ENCODE data around the gene RAB6B. TPM values are rescaled to one million over a fixed set of nuclear protein-coding genes. Genes with fewer than 3 reads are reported as not detected.

Gene RAB6B
- total RNA-seq, 1 experiment from 2014 or later: 5.2 TPM

DNA sequence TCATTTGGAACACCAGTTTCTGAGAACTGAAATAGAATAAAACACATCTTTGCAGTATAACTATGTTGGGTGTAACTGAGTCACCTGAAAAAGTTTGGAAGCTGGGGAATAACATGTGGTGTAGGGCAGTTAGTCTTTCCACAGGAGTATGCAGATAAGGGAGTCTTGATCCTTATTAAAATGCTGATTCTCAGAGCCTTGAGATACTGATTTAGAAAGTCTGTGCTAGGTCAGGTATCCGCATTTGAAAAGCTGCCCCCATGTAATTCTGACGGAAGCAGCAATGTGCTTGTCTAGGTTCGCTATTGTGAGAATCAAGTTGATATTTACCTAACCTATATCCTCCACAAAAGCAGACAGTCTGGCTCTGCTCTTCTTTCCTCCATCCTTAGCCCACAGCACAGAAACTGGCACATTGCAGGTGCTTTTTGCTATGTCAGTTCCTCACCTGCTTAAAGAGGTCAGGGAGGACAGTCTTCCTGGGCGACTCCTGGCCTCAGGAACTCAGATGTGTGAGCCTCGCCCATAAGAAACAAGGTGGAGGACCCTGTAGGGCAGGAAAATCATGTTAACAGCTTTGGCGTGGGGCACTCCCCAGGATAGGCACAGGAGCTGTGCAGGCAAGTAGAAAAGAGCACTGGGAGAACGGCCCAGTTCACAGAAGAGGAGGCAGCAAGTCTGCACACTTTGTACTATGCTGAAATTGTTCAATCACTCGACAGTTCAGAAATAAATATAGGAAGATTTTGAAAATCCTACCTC is 117.7 kb downstream of the RAB6B start:
- no peak for DNase-seq (ENCODE audit: low read depth, low spot score)
- in situ Hi-C loops (cut with HindIII; ENCODE audit: low pct_unique_long_range_greater_than_20kb, low sequenced_read_pairs): no loop called here

DNA sequence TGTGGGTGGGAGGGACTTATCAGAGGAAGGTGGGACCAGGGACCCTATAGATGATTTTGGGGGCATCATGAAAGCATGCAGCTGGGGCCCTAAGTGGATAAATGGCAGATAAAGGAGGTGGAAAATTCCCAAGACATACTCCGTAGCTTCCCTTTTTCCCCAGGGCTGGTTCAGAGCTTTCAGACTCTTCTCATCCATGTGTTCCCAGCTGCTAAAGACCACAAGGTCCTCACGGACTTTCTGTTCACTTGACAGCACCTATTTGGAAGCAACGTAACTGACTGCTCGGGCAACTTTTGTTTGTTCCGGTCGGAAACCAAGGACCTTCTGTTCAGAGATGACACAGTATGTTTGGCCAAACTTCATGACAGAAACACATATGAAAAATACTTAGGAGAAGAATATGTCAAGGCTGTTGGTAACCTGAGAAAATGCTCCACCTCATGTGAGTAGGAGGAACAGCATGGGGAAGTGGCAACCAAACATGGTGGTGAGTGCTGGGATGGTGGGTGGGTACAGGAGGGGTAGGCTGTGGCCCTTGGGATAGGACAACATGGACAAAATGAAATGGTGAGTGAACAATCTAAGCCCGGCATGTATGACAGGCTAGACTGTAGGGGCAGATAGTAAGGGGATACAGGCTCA is 118.8 kb downstream of the RAB6B start:
- peak; percentile 10 for DNase-seq (ENCODE audit: low read depth, low spot score)
- in situ Hi-C loops (cut with HindIII; ENCODE audit: low pct_unique_long_range_greater_than_20kb, low sequenced_read_pairs): no loop called here

DNA sequence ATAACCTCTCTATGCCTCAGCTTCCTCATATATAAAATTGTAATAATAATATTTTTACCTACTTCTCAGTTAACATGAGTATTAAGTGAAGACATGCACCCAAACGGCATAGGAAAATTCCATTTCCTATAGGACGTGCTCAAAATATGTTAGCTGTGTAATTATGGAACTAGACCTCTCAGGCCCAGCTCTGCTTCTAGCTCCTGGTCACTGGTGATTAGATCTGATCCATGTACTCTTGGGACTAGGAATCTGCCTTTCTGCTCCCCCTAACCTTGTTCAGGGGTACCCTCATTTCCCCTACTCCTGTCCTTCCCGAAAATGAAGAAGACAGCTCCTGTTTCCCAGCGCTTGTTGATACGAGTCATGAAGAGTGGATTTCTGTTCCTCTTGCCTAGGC is 119.8 kb downstream of the RAB6B start:
- DNase-seq (ENCODE audit: low read depth, low spot score): no peak
- in situ Hi-C loops (cut with HindIII; ENCODE audit: low pct_unique_long_range_greater_than_20kb, low sequenced_read_pairs): no loop called here

GRCh38 chr3:133775309-133775708 is 120.4 kb downstream of the RAB6B start:
- in situ Hi-C loops (cut with HindIII; ENCODE audit: low pct_unique_long_range_greater_than_20kb, low sequenced_read_pairs): no loop called here
- DNase-seq (ENCODE audit: low read depth, low spot score): no peak

Other genes starting within 250 kb of the RAB6B start
- 66.9 TPM in 2 replicates for gene TOPBP1, start 233.9 kb downstream of the RAB6B start, total RNA-seq (2014; rRNA removed; shearing (Covaris generic))
- 0.34 and 0.59 TPM in 2 replicates for gene TF, start 149.5 kb downstream of the RAB6B start, total RNA-seq (2014; rRNA removed; shearing (Covaris generic))
- gene SRPRB, start 90.1 kb downstream of the RAB6B start, total RNA-seq (2014; rRNA removed; shearing (Covaris generic)): 93.5 and 95.4 TPM in 2 replicates
- gene SLCO2A1, start 134.0 kb upstream of the RAB6B start, total RNA-seq (2014; rRNA removed; shearing (Covaris generic)): not detected in 2 replicates